ENCODE data around the gene BOLA1. TPM values are rescaled to one million over a fixed set of nuclear protein-coding genes. Genes with fewer than 3 reads are reported as not detected.

Gene BOLA1
- total and polyA plus RNA-seq, 11 donors, result 12.5 to 40.7 (median 15.4) TPM

DNA sequence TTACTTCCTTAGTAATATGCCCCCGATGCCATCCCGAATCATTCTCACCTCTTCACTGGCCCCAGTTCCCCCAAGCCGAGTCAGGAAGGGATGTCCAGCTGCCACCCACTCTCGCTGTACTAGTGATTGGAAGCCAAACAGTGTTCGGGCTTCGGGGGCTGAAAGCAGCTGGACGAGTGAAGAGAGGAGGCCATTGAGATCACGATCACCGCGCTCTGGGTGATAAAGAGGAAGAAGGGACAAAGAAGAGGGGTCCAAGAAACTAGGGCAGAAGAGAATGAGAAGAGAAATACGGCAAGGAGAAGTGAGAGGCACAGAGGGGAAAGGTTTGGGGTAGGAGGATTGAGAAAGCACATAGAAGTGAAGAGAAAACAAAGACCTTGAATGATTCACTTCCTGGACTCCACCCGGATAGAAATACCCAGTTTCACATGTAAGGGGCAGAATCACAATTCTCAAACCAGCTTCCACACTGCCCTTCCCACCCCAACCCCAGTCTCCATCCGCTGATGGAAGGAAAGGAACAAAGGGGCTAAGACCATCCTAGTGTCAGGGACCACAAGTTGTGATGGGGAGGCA lies 31.9 kb downstream of the BOLA1 start:
- TF ChIP-seq POLR2A (IDR thresholded peaks at IDR 0.05), result no peak
- TF ChIP-seq, protein P1, sequence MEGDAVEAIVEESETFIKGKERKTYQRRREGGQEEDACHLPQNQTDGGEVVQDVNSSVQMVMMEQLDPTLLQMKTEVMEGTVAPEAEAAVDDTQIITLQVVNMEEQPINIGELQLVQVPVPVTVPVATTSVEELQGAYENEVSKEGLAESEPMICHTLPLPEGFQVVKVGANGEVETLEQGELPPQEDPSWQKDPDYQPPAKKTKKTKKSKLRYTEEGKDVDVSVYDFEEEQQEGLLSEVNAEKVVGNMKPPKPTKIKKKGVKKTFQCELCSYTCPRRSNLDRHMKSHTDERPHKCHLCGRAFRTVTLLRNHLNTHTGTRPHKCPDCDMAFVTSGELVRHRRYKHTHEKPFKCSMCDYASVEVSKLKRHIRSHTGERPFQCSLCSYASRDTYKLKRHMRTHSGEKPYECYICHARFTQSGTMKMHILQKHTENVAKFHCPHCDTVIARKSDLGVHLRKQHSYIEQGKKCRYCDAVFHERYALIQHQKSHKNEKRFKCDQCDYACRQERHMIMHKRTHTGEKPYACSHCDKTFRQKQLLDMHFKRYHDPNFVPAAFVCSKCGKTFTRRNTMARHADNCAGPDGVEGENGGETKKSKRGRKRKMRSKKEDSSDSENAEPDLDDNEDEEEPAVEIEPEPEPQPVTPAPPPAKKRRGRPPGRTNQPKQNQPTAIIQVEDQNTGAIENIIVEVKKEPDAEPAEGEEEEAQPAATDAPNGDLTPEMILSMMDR (IDR thresholded peaks at IDR 0.05), result no peak
- ATAC-seq (no peak), DNase-seq (no peak)
- Histone ChIP-seq H3K27me3 (no peaks in the 10 kb centered on the region), H3K9me3 (no peaks in the 10 kb centered on the region), H3K36me3 (peaks cover 0 to 44% (median 12%) of the 10 kb centered on the region in 9 donors), H3K27ac (no peak overlapping the region), H3K4me1 (peaks cover 1 to 35% (median 19%) of the 10 kb centered on the region in 12 donors), H3K4me3 (no peak overlapping the region)
- intact Hi-C loops (cut with DNase I), result no loop called here
- 85 to 88% (median 87%) methylated on average over 13 of the region's 13 CpGs for WGBS, 4 donors

DNA sequence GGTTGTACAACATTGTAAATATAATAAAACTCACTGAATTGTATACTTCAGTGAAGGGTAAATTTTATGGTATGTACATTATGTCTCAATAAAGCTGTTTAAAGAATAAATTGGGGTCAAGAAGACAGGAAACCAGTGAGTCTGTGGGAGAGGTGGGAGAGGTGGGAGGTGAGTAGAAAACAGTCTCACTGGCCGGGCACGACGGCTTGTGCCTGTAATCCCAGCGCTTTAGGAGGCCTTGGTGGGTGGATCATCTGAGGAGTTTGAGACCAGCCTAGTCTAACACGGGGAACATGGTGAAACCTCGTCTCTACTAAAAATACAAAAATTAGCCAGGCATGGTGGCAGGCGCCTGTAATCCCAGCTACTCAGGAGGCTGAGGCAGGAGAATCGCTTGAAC lies 33.1 kb downstream of the BOLA1 start:
- no peak for ATAC-seq
- H3K27ac ChIP-seq, result no peak overlapping the region
- no peak for DNase-seq
- H3K36me3 ChIP-seq, result peaks cover 0 to 40% (median 7%) of the 10 kb centered on the region in 9 donors
- TF ChIP-seq, protein P1 (IDR thresholded peaks at IDR 0.05), result no peak
- TF ChIP-seq POLR2A (IDR thresholded peaks at IDR 0.05), result no peak
- H3K4me1 ChIP-seq, result peaks cover 0 to 36% (median 18%) of the 10 kb centered on the region in 12 donors
- H3K9me3 ChIP-seq, result no peaks in the 10 kb centered on the region
- 89 to 96% (median 95%) methylated on average over 8 of the region's 8 CpGs for WGBS, 4 donors
- intact Hi-C loops (cut with DNase I), result no loop called here
- no peak overlapping the region for H3K4me3 ChIP-seq
- no peaks in the 10 kb centered on the region for H3K27me3 ChIP-seq

DNA sequence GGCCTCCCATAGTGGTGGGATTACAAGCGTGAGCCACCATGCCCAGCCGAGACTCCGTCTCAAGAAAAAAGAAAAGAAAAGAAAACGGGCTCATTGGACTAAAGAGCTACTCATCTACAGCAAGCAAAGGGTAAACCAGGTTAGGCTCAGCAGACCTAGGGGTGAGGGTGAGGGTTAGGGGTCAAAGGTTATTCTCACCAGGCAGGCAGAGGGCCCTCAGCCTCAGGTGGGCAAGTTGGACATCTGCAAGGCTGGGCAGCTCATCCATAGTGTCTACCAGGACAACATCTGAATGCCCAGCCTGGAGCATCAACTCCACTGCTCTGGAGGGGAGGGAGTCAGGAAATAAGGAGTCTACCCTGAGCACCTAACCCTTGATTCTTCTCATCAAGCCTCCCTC lies 33.8 kb downstream of the BOLA1 start:
- no peak for ATAC-seq
- DNase-seq, result no peak
- WGBS, 4 donors, result 97 to 98% (median 98%) methylated on average over 4 of the region's 4 CpGs
- H3K27ac ChIP-seq, result no peak overlapping the region
- H3K9me3 ChIP-seq, result no peaks in the 10 kb centered on the region
- no peaks in the 10 kb centered on the region for H3K27me3 ChIP-seq
- H3K4me1 ChIP-seq, result peaks cover 0 to 42% (median 24%) of the 10 kb centered on the region in 12 donors
- H3K4me3 ChIP-seq, result no peak overlapping the region
- TF ChIP-seq POLR2A (IDR thresholded peaks at IDR 0.05), result no peak
- TF ChIP-seq, protein P1 (IDR thresholded peaks at IDR 0.05), result no peak
- intact Hi-C loops (cut with DNase I), result no loop called here
- peaks cover 0 to 40% (median 7%) of the 10 kb centered on the region in 9 donors for H3K36me3 ChIP-seq

DNA sequence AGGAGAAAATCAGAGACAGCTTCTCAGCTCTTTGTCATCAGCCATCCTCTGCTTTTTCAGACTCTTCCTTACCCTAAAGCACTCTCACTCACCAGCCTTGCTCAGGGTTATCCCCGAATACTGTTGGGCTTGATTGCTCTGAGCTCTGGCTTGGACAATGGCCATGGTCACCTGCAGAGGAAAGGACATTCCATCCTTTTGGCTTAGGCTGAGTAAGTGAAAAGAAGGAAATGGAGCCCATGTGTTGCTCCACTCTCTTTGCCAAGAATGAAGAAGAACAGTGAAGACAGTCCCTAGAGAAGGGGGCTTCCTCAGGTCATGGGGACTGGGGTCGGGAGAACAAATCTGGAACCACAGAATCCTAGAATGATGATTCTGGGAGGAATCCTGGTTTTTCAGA lies 35.0 kb downstream of the BOLA1 start:
- intact Hi-C loops (cut with DNase I), result no loop called here
- Histone ChIP-seq H3K4me1 (peaks cover 0 to 42% (median 29%) of the 10 kb centered on the region in 12 donors), H3K4me3 (no peak overlapping the region), H3K27me3 (no peaks in the 10 kb centered on the region), H3K9me3 (no peaks in the 10 kb centered on the region), H3K27ac (no peak overlapping the region), H3K36me3 (peaks cover 0 to 37% (median 7%) of the 10 kb centered on the region in 9 donors)
- WGBS, 4 donors, result 39 to 67% (median 61%) methylated on average over 2 of the region's 2 CpGs
- ATAC-seq (no peak), DNase-seq (no peak)
- TF ChIP-seq, protein P1 (IDR thresholded peaks at IDR 0.05), result no peak
- no peak for TF ChIP-seq POLR2A (IDR thresholded peaks at IDR 0.05)
